ENCODE measurements around the gene ATXN10.
A peak's percentile ranks its signal among the peaks of the same experiment; 100 is the strongest.

ATXN10 gene

DNA sequence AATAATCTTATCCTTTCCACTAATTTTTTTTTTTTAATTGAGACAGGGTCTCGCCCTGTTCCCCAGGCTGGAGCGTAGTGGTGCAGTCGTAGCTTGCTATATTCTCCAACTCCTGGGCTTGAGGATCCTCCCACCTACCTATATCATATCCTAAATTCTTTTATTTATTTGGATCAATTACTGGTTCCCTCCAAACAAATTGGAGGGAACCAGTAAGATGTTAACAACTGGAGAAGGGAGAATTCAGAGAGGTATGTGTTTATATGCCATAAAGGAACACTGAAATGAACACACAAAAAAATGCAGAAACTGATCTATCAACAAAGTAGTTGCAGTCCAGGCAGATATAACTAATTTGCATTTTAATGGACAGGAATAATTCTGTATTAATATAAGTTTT lies 63.6 kb downstream of the ATXN10 start:
- DNase-seq (ENCODE audit: low read depth) = no peak
- no peak overlapping the region for H3K4me3 ChIP-seq (ENCODE audit: control insufficient read depth, low read depth, low read length)
- TF ChIP-seq, protein P1, sequence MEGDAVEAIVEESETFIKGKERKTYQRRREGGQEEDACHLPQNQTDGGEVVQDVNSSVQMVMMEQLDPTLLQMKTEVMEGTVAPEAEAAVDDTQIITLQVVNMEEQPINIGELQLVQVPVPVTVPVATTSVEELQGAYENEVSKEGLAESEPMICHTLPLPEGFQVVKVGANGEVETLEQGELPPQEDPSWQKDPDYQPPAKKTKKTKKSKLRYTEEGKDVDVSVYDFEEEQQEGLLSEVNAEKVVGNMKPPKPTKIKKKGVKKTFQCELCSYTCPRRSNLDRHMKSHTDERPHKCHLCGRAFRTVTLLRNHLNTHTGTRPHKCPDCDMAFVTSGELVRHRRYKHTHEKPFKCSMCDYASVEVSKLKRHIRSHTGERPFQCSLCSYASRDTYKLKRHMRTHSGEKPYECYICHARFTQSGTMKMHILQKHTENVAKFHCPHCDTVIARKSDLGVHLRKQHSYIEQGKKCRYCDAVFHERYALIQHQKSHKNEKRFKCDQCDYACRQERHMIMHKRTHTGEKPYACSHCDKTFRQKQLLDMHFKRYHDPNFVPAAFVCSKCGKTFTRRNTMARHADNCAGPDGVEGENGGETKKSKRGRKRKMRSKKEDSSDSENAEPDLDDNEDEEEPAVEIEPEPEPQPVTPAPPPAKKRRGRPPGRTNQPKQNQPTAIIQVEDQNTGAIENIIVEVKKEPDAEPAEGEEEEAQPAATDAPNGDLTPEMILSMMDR (conservative IDR thresholded peaks at IDR 0.05; ENCODE audit: control insufficient read depth, insufficient read depth, low read depth, low read length) = no peak

DNA sequence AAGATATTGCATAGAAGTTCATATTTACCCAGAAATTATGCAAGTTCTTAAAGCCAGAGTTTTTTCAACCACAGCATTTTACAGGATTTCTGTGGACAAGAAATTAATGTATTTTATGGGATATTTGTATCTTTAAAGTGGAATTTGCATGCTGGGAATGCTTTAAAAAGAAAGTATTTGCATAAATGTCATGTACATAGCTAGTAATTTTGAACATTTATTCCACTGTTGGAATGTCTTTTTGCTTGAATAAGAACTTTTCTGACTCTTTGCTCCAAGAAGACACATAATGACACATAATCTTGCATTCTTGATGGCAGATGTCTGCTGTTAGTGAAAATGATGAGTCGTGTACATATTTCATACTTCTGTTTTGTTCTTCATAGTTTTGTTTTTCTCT lies 66.6 kb downstream of the ATXN10 start:
- DNase-seq (ENCODE audit: low read depth) = no peak
- TF ChIP-seq, protein P1 (conservative IDR thresholded peaks at IDR 0.05; ENCODE audit: control insufficient read depth, insufficient read depth, low read depth, low read length) = no peak
- H3K4me3 ChIP-seq (ENCODE audit: control insufficient read depth, low read depth, low read length) = no peak overlapping the region

DNA sequence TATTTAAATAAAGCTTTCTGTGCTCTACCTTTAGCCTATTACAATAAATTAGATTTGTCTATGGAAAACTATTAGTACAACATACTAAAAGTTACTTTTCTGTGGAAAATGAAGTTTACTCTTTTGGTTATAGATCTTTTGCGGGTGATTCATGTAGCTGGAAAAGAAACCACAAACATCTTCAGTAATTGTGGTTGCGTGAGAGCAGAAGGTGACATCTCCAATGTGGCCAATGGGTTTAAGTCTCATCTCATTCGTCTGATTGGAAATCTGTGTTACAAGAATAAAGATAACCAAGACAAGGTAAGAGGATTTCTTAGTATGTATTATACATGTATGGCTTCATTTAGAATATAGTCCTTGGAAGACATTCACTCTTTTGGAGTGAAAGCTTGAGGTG lies 68.6 kb downstream of the ATXN10 start:
- DNase-seq (ENCODE audit: low read depth) = no peak
- TF ChIP-seq, protein P1 (conservative IDR thresholded peaks at IDR 0.05; ENCODE audit: control insufficient read depth, insufficient read depth, low read depth, low read length) = no peak
- H3K4me3 ChIP-seq (ENCODE audit: control insufficient read depth, low read depth, low read length) = no peak overlapping the region

DNA sequence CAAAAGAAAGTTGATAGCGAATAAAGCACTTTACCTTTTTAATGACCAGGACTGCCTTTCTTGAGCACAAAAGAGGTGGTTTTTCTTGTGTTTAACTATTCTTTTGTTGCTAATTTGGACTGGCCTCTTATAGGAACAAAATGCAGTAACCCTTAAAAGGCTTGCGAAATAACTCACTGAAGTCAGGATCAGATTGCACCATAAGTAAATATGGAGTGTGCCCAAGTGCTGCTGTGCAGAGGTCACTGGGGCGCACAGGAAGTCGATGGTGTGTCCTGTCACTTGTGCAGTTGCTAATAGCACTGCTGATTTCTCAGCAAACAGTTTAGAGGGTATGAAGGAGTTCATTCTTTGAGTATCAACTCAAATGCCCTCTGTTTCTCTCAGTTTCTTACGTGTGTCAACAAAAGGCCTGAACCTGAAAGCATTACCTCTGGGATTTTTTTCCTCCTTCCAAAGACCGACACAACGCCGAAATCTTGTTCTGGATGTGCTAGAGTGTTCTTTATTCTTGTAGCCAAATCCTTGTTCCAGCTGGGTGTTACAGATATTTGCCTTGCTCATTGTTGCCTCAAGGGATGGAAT lies 71.3 kb downstream of the ATXN10 start:
- no peak overlapping the region for H3K4me3 ChIP-seq (ENCODE audit: control insufficient read depth, low read depth, low read length)
- peak; percentile 77 for DNase-seq (ENCODE audit: low read depth)
- TF ChIP-seq, protein P1 (conservative IDR thresholded peaks at IDR 0.05; ENCODE audit: control insufficient read depth, insufficient read depth, low read depth, low read length) = no peak

DNA sequence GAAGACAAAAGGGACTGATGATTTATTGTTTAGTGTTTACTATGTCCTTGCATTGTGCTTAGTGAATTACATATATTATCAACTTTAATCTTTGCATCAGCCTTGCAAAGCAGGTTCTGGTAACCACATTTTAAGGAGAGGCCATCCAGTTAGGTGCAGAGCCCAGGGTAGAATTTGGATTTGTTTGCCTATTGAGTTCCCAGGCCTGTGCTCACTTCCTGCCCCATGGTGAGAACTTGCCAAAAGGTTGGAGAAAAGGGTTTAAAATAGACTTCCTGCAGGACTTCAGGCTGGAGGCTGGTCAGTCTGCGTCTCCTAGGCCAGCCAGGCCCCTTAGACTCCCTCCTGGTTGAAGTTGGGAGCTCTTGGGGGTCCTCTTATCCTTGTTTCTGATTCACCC lies 72.1 kb downstream of the ATXN10 start:
- no peak for DNase-seq (ENCODE audit: low read depth)
- no peak overlapping the region for H3K4me3 ChIP-seq (ENCODE audit: control insufficient read depth, low read depth, low read length)
- TF ChIP-seq, protein P1 (conservative IDR thresholded peaks at IDR 0.05; ENCODE audit: control insufficient read depth, insufficient read depth, low read depth, low read length) = no peak

DNA sequence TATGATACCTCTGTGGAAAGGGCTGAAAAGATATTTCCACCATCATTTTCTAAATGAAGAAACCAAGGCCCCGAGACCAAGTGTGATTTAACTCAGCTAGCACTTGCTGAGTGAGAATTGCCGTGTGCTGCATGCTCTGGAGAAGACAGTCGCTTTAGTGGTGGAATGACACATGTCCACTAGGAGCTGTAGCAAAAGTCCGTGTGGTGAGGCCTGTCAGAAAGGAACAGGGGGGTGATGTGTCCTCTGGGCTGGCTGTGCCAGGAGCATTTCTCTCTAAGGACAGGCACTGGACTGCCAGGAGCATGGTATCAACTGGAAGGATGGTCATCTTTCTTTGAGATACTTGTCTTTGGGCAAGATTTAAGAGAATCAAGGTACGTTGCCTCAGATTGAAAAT lies 72.8 kb downstream of the ATXN10 start:
- no peak for DNase-seq (ENCODE audit: low read depth)
- TF ChIP-seq, protein P1 (conservative IDR thresholded peaks at IDR 0.05; ENCODE audit: control insufficient read depth, insufficient read depth, low read depth, low read length) = no peak

DNA sequence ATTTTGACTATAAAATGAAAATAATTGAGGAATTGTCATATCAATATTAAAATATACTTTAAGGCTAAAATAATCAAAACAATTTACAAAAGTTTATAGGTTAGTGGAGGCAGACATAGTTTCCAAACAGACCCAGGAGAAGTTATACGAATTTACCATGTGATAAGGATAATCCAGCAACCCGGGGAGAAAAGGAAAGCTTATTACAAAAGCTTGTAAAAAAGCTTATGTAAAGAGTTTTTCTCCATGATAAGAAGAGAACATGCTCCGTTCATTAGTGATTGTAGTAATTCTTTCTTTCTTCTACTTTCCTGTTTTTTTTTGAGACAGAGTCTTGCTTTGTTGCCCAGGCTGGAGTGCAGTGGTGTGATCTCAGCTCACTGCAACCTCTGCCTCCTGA lies 79.0 kb downstream of the ATXN10 start:
- no peak overlapping the region for H3K4me3 ChIP-seq (ENCODE audit: control insufficient read depth, low read depth, low read length)
- TF ChIP-seq, protein P1 (conservative IDR thresholded peaks at IDR 0.05; ENCODE audit: control insufficient read depth, insufficient read depth, low read depth, low read length) = no peak
- DNase-seq (ENCODE audit: low read depth) = no peak

More for the DNA sequence above, 72.8 kb downstream of the ATXN10 start:
- H3K4me3 ChIP-seq (ENCODE audit: control insufficient read depth, low read depth, low read length) = no peak overlapping the region

Measured in fibroblast of mammary gland (primary cell).